Mucosa of gallbladder (tissue), 1 donor: ENCODE data around the gene FOLH1. TPM values are rescaled to one million over a fixed set of nuclear protein-coding genes. Genes with fewer than 3 reads are reported as not detected.
A peak's percentile ranks its signal among the peaks of the same experiment; 100 is the strongest.
"Not testable (repeated sequence)": the region's sequence is repeated elsewhere in the genome, so short reads cannot be mapped to it uniquely, and the experiment has no call there.

ENCODE experiments used
- DNase-seq: peaks from one replicate; pipeline ENCODE4 v3.0.0-alpha.2; 2020; ENCODE audit warnings: low spot score
- total RNA-seq: library from RNA; stranded (reverse); gene quantifications from one replicate; pipeline ENCODE4 v1.2.1, GENCODE V29; 2021
- donor health status: DM: no; HTN: no; CAD: no.

Gene FOLH1
- total RNA-seq, 1 donor from 2014 or later: 42.6 TPM

GRCh38 chr11:49177936-49178335 lies 30.5 kb downstream of the FOLH1 start:
- peak; percentile 41 for DNase-seq

DNA sequence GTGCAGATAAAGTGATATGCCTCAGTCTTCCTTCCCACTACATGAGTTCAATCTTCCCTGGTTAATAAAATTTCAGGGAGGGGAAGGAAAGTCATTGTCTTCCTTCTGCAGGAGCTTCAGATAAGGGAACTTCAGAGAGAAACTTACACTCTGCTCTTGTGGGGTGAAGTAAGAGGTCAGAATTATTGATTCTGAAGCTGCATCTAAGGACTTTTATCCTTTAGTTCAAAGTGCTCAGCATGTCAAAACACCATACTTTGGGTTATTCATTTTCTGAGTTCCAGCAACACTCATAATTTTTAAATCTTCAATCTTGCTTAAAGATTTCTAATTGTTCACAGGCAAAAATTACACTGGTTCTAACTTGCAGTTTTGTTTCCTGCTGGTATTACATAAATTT lies 33.0 kb downstream of the FOLH1 start:
- DNase-seq: not testable (repeated sequence)

DNA sequence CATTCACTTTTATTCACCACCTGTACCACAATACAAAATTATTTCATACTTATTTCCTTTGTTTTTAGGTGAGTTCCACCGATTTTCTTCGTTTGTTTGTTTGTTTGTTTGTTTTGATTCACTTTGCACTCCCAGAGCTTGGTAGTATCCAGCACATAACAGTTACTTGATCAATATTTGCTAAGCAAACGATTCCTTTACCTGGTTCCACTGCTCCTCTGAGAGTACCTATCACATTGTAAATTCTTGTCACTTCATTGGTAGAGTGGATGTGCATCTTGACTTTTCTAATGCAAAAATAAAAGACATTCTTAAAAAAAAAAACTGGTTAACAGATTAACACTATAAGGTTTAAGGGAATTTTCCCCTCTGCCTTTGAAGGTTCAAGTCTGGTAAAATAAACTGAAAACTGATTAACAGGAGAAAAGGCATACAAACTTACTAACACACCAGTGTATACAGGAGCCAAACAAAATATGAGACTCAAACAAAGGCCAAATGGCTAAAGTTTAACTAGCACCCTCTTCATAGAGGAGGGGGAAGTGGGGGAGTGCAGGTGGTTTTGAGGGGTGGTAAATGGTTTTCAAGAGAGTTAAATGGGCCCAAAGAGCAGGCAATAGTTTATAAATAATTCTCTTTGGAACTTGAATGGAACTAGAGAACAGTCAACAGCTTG lies 33.6 kb downstream of the FOLH1 start:
- DNase-seq: not testable (repeated sequence)

DNA sequence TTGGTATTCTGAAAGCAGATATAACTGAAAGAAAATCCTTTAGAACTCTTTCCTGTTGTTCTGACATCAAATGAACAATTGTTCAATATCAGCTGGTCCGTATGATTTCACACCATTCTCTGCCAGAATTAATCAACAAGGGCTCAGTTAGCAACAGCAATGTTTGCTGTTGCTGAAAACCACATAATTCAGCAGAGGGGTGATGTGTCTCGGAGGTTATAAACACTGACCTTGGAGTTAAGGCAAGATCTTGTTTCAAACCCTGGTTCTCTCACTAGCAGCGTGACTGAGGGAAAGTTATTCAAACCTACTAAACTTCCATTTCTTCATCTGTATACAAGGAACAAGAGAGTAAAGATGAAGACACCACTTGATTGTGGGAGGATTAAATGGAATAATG lies 36.8 kb downstream of the FOLH1 start:
- DNase-seq: not testable (repeated sequence)

GRCh38 chr11:49169579-49169978 lies 38.8 kb downstream of the FOLH1 start:
- DNase-seq: not testable (repeated sequence)

- DNase-seq: not testable (repeated sequence)
Measured at GRCh38 chr11:49168992-49169391, 39.4 kb downstream of the FOLH1 start.

- no peak for DNase-seq
Measured at GRCh38 chr11:49151211-49151610, 57.2 kb downstream of the FOLH1 start.

GRCh38 chr11:49102356-49102755 lies 106.0 kb downstream of the FOLH1 start:
- not testable (repeated sequence) for DNase-seq

Other genes starting within 250 kb of the FOLH1 start
- gene TRIM51G, start 224.7 kb downstream of the FOLH1 start, total RNA-seq: not detected
- not detected for gene TRIM49B, start 179.8 kb downstream of the FOLH1 start, total RNA-seq
- not detected for gene TRIM64C, start 149.5 kb downstream of the FOLH1 start, total RNA-seq